Measurements from ENCODE around the gene WDR7.

Gene WDR7

DNA sequence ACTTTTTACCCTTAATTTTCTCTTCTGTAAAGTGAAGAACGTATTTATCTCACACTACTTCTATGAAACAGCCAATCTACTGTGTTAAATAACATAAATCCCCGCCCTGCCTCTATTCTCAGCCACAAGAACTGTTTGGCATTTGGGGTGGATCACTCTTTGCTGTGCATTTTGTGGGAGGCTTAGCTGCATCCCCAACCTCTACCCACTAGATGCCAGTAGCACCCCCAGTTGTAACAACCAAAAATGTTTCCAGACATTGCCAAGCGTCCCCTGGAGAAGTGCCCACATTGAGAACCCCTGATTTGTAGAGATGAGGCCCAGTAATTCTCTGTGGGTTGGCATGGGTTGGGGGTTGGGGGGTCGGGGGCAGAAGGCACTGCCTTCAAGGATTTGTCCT is 401.0 kb downstream of the WDR7 start:
- H3K9ac ChIP-seq (ENCODE audit: low read length) = no peak overlapping the region
- no peaks in the 10 kb centered on the region for H3K36me3 ChIP-seq (ENCODE audit: control insufficient read depth, insufficient read depth, low read length)
- no peak overlapping the region for H3K4me3 ChIP-seq (ENCODE audit: low read length)
- H3K27me3 ChIP-seq (ENCODE audit: control insufficient read depth, insufficient read depth, low read length) = no peaks in the 10 kb centered on the region
- H3K4me1 ChIP-seq (ENCODE audit: control insufficient read depth, insufficient read depth, low read length) = no peaks in the 10 kb centered on the region
- no peak overlapping the region for H3K27ac ChIP-seq (ENCODE audit: low read depth, low read length)

DNA sequence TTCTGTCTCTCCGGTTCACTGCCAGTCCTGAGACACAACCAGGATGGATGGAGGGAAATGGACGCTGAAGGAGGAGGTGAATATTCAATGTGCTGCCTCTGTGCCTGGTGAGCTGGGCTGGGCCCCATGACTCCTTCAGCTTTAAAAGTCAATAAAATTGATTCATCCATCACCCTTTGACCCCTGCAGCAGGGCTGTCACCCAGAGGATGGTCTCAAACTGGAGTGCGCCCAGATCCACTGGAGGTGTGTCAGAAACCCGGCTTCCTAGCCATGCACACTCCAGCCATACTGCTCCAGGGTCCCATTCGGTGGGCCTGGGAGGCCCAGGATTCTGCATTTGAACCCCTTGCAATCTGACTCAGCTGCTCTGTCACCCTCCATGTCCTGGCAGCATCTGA is 401.6 kb downstream of the WDR7 start:
- H3K9ac ChIP-seq (ENCODE audit: low read length) = no peak overlapping the region

DNA sequence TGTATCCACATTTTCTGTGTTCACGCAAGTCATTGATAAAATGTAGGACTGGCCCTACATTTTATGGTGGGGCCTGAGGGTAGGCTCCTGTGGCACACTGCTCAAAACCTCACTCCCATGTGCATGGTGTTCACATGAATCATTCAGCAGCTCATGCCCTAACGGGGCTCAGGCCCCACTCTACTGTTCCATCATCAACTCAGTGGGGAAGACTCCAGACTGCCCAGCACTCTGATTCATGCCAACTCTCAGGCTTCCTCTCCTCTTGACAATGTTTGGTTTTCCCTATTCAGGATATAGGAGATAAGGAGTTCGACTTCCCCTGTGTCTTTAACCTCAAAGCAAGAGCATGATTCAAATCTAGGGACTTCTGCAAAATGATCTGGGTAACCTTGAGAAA is 403.7 kb downstream of the WDR7 start:
- Histone ChIP-seq H3K9ac (ENCODE audit: low read length) (no peak overlapping the region), H3K36me3 (ENCODE audit: control insufficient read depth, insufficient read depth, low read length) (no peaks in the 10 kb centered on the region), H3K27me3 (ENCODE audit: control insufficient read depth, insufficient read depth, low read length) (no peaks in the 10 kb centered on the region), H3K4me1 (ENCODE audit: control insufficient read depth, insufficient read depth, low read length) (no peaks in the 10 kb centered on the region), H3K4me3 (ENCODE audit: low read length) (no peak overlapping the region), H3K27ac (ENCODE audit: low read depth, low read length) (no peak overlapping the region)

More for the DNA sequence above, 401.6 kb downstream of the WDR7 start:
- H3K36me3 ChIP-seq (ENCODE audit: control insufficient read depth, insufficient read depth, low read length) = no peaks in the 10 kb centered on the region
- H3K27me3 ChIP-seq (ENCODE audit: control insufficient read depth, insufficient read depth, low read length) = no peaks in the 10 kb centered on the region
- H3K4me3 ChIP-seq (ENCODE audit: low read length) = no peak overlapping the region
- H3K27ac ChIP-seq (ENCODE audit: low read depth, low read length) = no peak overlapping the region
- no peaks in the 10 kb centered on the region for H3K4me1 ChIP-seq (ENCODE audit: control insufficient read depth, insufficient read depth, low read length)

DNA sequence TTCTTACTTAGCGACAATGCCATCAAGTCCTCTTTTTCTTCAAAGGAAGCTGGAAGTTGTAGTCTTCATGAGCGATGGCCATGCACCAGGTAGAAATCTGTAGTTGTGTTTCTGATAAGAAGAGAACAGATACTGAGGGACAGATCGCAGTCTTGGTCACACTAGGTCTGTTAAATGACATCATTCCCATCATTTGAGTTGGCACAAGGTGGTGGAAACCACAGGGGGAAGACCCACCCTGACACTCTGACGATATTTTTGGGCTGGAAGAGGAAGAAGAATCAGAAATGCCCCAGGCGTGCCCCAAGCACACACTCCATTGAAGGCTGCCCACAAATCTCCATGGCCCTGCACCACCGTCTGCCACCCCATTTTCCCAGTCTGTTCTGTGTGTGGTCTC is 406.7 kb downstream of the WDR7 start:
- Histone ChIP-seq H3K4me1 (ENCODE audit: control insufficient read depth, insufficient read depth, low read length) (no peaks in the 10 kb centered on the region), H3K27me3 (ENCODE audit: control insufficient read depth, insufficient read depth, low read length) (no peaks in the 10 kb centered on the region), H3K4me3 (ENCODE audit: low read length) (no peak overlapping the region), H3K36me3 (ENCODE audit: control insufficient read depth, insufficient read depth, low read length) (no peaks in the 10 kb centered on the region), H3K9ac (ENCODE audit: low read length) (no peak overlapping the region), H3K27ac (ENCODE audit: low read depth, low read length) (no peak overlapping the region)

DNA sequence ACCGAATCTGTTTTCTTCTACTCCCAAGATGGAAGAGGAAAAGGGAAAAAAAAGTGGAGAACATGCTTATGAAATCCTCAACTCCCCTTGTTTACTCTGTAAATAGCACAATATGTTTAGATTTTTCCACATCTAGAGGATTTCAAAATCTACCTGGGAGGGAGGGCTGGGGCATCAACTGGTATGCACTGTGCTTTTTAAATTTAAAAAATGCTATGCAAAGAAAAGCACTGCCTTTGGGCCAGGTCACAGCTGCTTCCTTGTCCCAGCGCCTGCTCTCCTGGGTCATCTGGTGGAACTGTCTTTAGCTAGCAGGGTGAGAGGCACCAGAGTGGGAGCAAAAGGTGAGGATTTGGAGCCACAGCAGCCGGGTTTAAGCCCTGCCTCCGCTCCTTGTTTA is 407.6 kb downstream of the WDR7 start:
- H3K4me1 ChIP-seq (ENCODE audit: control insufficient read depth, insufficient read depth, low read length) = no peaks in the 10 kb centered on the region
- H3K27ac ChIP-seq (ENCODE audit: low read depth, low read length) = no peak overlapping the region
- H3K27me3 ChIP-seq (ENCODE audit: control insufficient read depth, insufficient read depth, low read length) = no peaks in the 10 kb centered on the region
- no peak overlapping the region for H3K9ac ChIP-seq (ENCODE audit: low read length)
- H3K36me3 ChIP-seq (ENCODE audit: control insufficient read depth, insufficient read depth, low read length) = no peaks in the 10 kb centered on the region
- no peak overlapping the region for H3K4me3 ChIP-seq (ENCODE audit: low read length)

DNA sequence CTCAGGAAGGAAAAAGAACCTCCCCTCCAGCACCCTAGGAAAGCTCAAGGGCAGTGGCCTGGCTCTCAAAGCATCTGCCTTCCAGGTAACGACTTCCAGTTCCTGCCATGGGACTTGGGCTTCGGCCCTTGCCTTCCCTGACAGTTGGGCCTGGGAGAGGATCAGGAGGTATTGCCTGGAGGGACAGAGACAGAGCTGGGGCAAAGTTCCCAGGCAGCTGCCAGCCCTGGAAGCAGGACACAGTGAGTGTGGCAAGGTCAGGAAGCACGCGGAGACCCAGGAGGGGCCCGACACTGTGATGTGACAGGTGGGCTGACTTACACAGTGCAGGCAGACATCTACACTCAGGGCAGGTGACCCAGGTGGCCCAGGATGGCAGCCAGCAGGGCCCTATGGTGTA is 408.2 kb downstream of the WDR7 start:
- H3K4me1 ChIP-seq (ENCODE audit: control insufficient read depth, insufficient read depth, low read length) = no peaks in the 10 kb centered on the region
- no peak overlapping the region for H3K27ac ChIP-seq (ENCODE audit: low read depth, low read length)
- no peaks in the 10 kb centered on the region for H3K27me3 ChIP-seq (ENCODE audit: control insufficient read depth, insufficient read depth, low read length)
- no peak overlapping the region for H3K4me3 ChIP-seq (ENCODE audit: low read length)
- H3K9ac ChIP-seq (ENCODE audit: low read length) = no peak overlapping the region
- H3K36me3 ChIP-seq (ENCODE audit: control insufficient read depth, insufficient read depth, low read length) = no peaks in the 10 kb centered on the region

DNA sequence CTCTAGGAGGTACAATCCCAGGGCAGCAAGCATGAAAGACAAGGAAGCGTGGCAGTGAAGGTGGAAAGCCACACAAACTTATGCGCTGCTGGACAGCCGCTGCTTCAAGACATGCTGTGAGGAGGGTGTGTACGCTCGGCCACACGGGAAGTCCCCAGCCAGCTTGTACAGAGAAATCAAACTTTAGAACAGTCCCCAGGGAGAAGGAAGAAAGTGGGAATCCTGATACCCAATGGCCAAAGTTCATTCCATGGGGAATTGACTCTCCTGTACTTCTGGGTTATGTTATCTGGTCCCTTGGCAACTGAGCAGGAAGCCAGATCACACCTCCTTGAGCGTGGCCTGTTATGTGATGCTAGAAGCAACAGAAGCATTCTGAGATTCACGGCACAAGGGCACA is 409.7 kb downstream of the WDR7 start:
- Histone ChIP-seq H3K36me3 (ENCODE audit: control insufficient read depth, insufficient read depth, low read length) (no peaks in the 10 kb centered on the region), H3K27ac (ENCODE audit: low read depth, low read length) (no peak overlapping the region), H3K27me3 (ENCODE audit: control insufficient read depth, insufficient read depth, low read length) (no peaks in the 10 kb centered on the region), H3K4me3 (ENCODE audit: low read length) (no peak overlapping the region), H3K4me1 (ENCODE audit: control insufficient read depth, insufficient read depth, low read length) (no peaks in the 10 kb centered on the region), H3K9ac (ENCODE audit: low read length) (no peak overlapping the region)

DNA sequence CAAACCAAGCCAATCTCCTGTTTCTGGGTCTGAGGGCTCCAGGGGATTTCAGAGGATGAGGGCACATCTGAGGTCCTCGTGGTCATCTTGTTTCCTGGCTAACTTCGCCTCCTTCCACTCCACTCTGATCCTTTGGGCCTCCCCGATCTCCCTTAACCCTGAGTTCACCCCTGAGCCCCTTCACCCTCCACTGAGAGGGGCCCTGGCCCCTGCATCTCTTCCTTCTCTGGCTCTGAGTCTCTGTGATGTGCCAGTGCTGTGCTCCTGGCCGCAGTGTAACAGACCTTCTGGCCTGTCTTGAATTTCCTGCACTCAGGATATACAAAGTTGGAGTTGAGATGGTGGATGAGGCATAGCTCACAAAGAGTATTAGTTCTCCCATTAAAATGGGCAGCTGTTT is 411.0 kb downstream of the WDR7 start:
- Histone ChIP-seq H3K4me3 (ENCODE audit: low read length) (no peak overlapping the region), H3K27me3 (ENCODE audit: control insufficient read depth, insufficient read depth, low read length) (no peaks in the 10 kb centered on the region), H3K27ac (ENCODE audit: low read depth, low read length) (no peak overlapping the region), H3K4me1 (ENCODE audit: control insufficient read depth, insufficient read depth, low read length) (no peaks in the 10 kb centered on the region), H3K36me3 (ENCODE audit: control insufficient read depth, insufficient read depth, low read length) (no peaks in the 10 kb centered on the region), H3K9ac (ENCODE audit: low read length) (no peak overlapping the region)

DNA sequence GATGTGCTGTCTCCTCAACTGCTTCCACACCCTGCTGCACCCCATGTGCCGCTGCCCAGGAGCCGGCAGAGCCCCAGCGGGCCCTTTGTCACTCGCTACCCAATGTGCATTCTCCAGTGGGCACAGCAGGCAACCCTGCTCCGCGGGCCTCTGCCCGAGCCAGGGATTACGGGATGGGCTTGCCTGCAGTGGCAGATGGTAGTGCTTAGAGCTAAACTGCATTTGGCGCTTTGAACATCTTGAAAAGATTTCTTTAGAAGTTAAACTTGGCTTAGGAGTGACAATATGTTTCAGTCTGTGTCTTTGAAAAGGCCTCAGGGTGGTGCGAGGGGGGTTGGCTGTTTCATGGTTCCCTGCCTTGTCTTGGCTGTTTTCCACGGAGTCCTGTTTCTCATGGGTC is 411.7 kb downstream of the WDR7 start:
- H3K4me1 ChIP-seq (ENCODE audit: control insufficient read depth, insufficient read depth, low read length) = no peaks in the 10 kb centered on the region
- no peak overlapping the region for H3K9ac ChIP-seq (ENCODE audit: low read length)
- no peak overlapping the region for H3K4me3 ChIP-seq (ENCODE audit: low read length)

DNA sequence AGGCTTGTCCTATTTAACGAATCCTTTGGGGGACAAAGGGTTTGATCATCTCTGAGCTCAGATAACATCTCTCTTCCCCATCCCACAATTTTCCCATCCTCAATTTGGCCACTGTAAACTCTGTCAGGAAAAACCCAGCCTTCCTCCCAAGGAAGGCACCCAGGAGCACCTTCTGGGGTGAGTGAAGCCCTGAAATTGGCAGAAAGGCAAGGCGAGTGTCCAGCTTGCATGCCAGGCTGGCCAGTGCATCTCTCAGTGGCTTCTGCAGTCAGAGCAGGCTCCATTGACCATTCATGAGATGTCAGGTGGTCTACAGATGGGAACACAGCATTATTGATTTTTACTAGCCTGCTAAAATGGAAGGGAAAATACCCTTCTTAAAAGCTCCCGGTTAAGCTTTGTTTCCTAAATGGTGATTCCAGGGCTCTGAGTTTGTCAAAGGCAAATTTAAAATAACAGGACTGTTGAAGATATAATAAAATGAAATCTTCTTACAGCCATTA is 412.5 kb downstream of the WDR7 start:
- Histone ChIP-seq H3K4me3 (ENCODE audit: low read length) (no peak overlapping the region), H3K27ac (ENCODE audit: low read depth, low read length) (no peak overlapping the region), H3K4me1 (ENCODE audit: control insufficient read depth, insufficient read depth, low read length) (no peaks in the 10 kb centered on the region), H3K36me3 (ENCODE audit: control insufficient read depth, insufficient read depth, low read length) (no peaks in the 10 kb centered on the region), H3K9ac (ENCODE audit: low read length) (no peak overlapping the region), H3K27me3 (ENCODE audit: control insufficient read depth, insufficient read depth, low read length) (no peaks in the 10 kb centered on the region)

More for the DNA sequence above, 411.7 kb downstream of the WDR7 start:
- H3K27me3 ChIP-seq (ENCODE audit: control insufficient read depth, insufficient read depth, low read length) = no peaks in the 10 kb centered on the region
- no peak overlapping the region for H3K27ac ChIP-seq (ENCODE audit: low read depth, low read length)
- H3K36me3 ChIP-seq (ENCODE audit: control insufficient read depth, insufficient read depth, low read length) = no peaks in the 10 kb centered on the region

DNA sequence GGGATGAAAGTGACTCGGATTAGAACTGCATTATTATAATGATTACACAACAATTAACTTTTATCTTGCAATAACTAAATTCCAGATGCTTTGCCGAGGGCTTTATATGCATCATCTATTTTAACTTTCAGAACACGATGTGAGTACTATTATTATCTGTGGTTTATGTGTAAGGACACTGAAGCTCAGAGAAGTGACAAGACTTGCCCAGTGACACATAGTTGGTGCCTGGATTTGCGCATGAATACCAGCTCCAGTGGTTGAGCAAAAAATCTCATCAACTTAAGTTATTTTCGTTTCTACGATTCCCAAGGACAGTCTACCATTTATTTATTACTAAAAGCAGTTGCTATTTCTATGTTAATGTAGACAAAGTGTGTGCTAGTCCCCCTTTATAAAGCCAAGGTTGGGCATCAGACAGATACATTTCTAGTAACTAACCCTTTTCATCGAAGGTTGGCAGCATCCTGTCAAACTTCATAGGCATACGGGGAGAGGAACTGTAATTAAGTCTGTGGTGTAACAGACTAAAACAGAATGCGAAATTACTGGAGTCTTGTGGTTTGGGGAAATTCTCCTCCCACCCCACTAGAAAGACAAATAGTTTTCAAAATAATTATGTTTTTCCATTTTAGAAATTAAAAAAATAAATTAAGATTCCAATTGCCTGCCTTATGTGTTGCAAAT is 422.5 kb downstream of the WDR7 start:
- Histone ChIP-seq H3K4me3 (ENCODE audit: low read length) (no peak overlapping the region), H3K4me1 (ENCODE audit: control insufficient read depth, insufficient read depth, low read length) (no peaks in the 10 kb centered on the region), H3K27me3 (ENCODE audit: control insufficient read depth, insufficient read depth, low read length) (peaks cover 2% of the 10 kb centered on the region), H3K9ac (ENCODE audit: low read length) (no peak overlapping the region), H3K36me3 (ENCODE audit: control insufficient read depth, insufficient read depth, low read length) (no peaks in the 10 kb centered on the region), H3K27ac (ENCODE audit: low read depth, low read length) (no peak overlapping the region)

DNA sequence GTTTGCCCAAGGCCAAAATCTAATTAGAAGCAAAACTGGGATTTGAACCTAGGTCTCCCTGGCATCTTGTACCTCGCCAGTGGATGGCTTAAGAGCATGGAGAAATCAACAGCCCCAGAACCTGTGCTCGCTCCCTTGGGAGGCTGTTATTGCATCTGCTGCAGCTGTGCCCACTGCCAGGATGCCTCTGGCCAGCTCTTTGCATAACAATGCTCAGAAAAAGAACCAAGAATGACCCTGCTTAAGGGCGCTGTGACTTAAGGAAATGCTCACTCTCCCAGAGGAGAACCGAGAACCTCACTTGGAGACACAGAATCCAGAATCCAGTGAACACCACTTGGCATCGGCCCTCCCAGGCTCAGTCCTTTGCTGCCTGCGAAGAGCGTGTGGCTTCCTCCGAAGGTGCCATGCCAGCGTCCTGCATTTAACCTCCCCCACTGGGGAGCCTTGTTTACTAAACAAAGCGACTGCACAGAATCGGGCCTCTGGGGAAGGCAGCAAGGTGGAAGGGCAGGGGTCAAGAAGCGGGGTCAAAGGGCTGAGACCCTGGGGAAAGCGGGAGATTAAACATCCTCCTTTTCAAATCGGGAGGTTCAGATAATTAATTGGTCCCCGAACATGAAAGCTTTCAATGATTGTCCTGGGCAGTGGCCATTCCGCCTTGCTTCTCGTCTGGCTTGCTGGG is 424.7 kb downstream of the WDR7 start:
- Histone ChIP-seq H3K27ac (ENCODE audit: low read depth, low read length) (no peak overlapping the region), H3K27me3 (ENCODE audit: control insufficient read depth, insufficient read depth, low read length) (peaks cover 2% of the 10 kb centered on the region)

More for the DNA sequence above, 424.7 kb downstream of the WDR7 start:
- H3K9ac ChIP-seq (ENCODE audit: low read length) = no peak overlapping the region
- H3K36me3 ChIP-seq (ENCODE audit: control insufficient read depth, insufficient read depth, low read length) = no peaks in the 10 kb centered on the region
- no peaks in the 10 kb centered on the region for H3K4me1 ChIP-seq (ENCODE audit: control insufficient read depth, insufficient read depth, low read length)
- no peak overlapping the region for H3K4me3 ChIP-seq (ENCODE audit: low read length)
